GM19467 (cell line): ENCODE results near the gene ADH1C.
"Not testable (repeated sequence)": the region's sequence is repeated elsewhere in the genome, so short reads cannot be mapped to it uniquely, and the experiment has no call there.

Experiments used
- ATAC-seq: cut with Tn5 transposase; IDR thresholded peaks from one replicate; pipeline ENCODE4 v1.9.1; 2021; ENCODE audit warnings: mild to moderate bottlenecking, moderate library complexity; ENCODE audit not compliant: unreplicated experiment

ADH1C gene

DNA sequence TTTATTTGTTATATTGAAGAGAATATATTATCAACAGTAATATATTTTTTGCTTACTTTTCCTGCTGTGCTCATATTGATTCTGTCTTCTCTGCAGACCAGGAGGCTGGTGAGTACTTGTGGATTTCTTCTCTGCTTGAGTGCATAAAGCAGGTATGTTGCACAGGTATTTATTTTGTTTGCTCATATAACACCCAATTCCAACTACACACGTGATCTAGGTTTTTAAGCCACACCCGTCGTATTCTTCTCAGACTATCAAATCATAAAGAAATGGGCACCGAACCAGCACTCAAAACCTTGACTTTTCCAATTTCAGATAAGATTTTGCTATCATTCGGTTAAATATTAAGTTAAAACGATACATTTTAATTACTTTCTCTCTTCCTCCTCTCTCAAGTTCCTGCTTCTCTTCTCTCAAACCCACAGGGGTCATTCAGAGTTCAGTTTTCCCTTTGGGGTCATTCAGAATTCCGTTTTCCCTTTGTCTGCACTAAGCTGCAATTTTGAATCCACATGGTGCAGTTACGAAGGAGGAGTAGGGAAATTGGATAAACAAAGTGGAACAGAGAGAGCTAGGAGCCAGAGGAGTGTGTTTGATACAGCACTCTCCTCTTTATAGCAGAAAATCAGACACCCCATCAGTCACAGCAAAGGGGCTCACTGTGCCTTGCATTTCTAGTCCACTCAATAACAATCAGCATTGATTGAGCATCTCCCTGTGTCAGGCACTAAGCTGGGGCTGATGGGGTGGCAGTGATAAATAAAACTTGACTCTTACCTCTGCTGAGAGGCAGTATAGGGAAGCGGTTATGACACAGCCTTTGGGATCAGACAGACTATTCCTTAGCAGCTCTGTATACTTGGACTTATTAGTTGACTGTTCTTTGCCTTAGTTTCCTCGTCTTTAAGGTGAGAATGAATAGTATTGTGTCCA is at the start of gene ADH1C:
Gene ADH1C (minus strand): TSS at position 145 of the 936 bp plus-strand sequence. CDS start 71 bp downstream, at position 74.
- ATAC-seq = no peak

DNA sequence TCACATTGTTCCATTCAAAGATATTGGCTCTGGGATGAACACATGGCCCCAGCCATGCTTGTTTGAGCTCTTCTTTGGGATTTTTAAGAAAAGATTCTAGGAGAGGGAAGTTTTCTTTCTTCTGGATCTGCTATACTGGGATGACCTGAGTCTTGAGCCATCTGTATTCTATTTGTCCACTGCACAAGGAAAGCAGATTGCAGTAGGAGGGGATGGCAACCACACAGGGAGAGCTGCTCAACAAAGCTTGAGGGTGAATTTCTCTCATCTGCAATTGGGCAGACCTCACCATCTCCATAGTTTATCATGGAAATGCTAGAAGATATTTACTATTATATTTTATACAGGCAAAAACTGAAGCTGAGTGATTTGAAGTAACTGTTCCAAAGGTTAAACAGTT is 48.3 kb upstream of the ADH1C start:
- ATAC-seq = no peak

DNA sequence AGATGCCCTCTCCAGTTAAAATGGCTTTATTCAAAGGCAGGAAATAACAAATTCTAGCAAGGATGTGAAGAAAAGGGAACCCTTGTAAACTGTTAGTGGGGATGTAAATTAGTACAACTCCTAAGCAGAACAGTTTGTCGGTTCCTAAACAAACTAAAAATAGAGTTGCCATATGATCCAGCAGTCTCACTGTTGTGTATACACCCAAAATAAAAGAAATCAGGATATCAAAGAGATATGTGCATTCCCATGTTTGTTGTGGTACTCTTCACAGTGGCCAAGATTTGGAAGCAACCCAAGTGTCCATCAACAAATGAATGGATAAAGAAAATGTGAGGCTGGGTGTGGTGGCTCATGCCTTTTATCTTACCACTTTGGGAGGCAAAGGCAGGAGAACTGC is 46.5 kb upstream of the ADH1C start:
- no peak for ATAC-seq

DNA sequence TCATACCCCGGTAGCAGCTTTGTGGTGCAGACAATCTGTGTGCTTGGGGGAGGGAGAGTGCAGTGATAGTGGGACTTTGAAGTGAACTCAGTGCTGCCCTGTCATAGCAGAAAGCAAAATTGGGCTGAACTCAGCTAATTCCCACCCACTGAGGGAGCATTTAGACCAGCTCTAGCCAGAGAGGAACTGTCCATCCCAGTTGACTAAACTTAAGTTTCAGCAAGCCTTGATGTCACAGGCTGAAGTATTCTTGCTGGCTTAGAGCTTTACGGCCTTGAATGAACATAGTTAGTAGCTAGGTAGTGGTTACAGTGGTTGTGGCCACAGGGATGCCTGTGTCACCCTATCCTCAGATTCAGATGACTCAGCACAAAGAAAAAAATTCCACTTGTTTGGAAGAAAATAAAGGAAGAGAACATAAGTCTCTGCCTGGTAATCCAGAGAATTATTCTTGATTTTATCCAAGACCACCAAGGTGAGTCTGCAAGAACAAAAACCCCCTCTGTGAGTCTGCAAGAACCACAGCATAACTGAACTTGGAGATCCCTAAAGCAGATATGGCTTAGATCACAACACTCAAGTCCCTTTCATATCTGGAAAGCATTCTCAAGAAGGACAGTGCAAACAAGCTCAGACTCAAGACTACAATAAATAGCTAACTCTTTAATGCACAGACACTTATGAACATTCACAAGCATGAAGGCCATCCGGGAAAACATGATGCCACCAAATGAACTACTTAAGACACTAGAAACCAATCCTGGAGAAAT is 43.2 kb upstream of the ADH1C start:
- no peak for ATAC-seq

GRCh38 chr4:99394896-99395295 is 42.4 kb upstream of the ADH1C start:
- no peak for ATAC-seq

GRCh38 chr4:99390055-99390454 is 37.5 kb upstream of the ADH1C start:
- ATAC-seq = no peak

GRCh38 chr4:99389606-99390005 is 37.1 kb upstream of the ADH1C start:
- no peak for ATAC-seq

GRCh38 chr4:99383833-99384392 is 31.4 kb upstream of the ADH1C start:
- no peak for ATAC-seq

- ATAC-seq = no peak
Observed at GRCh38 chr4:99383399-99383798, 30.9 kb upstream of the ADH1C start.

GRCh38 chr4:99382745-99383360 is 30.3 kb upstream of the ADH1C start:
- ATAC-seq = no peak

GRCh38 chr4:99381588-99382175 is 29.1 kb upstream of the ADH1C start:
- no peak for ATAC-seq

DNA sequence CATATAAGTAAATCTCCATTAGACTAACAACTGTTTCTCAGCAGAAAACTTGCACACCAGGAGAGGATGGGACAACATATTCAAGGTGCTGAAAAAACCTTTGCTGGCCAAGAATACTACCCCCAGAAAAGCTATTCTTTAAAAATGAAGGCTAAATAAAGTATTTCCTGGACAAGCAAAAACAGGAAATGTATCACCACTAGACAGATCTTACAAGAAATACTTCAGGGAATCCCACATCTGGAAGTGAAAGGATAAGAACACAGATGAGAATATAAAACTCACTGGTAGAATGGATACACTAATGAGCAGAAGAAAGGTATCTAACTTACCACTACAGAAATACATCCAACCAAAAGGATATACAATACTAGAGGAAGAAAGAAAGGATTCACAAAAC is 27.0 kb upstream of the ADH1C start:
- ATAC-seq = no peak

DNA sequence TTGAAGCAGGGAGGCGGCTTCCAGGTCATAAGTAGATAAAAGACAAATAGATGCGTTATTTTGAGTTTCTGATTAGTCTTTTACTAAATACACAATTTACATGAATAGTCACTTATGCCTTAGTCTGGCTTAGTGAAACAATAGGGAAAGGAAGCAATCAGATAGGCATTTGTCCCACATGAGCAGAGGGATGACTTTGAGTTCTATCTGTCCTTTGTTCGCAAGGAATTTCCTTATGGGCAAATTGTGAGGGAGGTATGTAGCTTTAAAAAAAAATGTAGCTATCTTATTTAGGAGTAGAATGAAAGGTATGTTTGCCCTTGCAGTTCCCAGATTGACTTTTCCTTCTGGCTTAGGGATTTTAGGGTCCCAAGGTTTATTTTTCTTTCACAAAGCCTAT is 26.3 kb upstream of the ADH1C start:
- ATAC-seq = no peak

DNA sequence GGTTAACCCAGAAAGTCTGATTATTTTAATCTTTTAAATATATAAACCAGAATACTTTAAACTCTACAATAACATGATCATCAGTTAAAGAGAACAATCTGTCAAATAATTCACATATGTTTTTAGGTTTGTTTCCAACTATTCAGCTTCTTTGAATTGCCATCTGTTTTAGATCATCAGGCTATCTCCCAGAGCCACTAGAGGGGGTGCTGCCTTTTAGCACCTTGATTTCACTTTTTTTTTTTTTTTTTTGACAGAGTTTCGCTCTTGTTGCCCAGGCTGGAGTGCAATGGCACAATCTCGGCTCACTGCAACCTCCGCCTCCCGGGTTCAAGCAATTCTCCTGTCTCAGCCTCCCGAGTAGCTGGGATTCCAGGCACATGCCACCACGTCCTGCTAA is 24.8 kb upstream of the ADH1C start:
- ATAC-seq = not testable (repeated sequence)

GRCh38 chr4:99372464-99372863 is 19.9 kb upstream of the ADH1C start:
- not testable (repeated sequence) for ATAC-seq

DNA sequence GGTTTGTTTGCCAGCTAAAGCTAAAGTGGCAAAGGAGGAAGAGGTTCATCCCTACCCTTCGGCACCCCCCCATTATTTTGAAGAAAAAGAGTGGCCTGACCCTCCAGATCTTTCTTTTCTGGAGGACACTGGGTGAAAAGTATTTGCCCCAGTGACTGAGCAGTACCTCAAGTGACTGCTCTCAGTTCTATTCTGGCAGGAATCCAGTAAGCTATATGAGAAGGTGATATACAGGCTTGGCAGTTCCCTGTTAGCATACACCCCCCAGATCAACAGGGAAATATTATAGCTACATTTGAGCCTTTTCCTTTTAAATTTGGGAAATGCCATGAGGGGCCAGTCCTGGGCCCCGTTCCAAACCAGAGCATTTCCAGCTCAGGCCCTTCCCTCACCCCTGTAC is 15.3 kb upstream of the ADH1C start:
- ATAC-seq = not testable (repeated sequence)

GRCh38 chr4:99366491-99366890 is 13.9 kb upstream of the ADH1C start:
- no peak for ATAC-seq

DNA sequence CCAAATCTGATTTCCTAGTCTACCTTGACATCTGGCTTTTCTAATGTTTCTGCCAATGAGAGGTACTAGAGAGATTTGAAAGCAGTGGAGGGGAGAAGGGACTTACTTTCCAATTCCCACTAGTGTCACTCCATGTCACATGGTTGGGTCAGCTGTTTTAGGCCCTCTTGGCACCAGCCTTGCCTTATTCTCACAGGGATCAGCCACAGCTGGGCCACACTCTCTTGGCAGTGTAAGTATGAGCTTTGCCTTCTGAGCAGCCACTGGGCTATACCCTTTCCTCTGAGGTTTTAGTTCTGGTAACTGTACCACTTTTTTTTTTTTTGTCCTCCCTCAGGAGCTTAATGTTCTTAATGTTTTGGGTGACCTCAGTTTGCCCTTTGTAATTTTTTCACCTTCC is 10.2 kb upstream of the ADH1C start:
- ATAC-seq = no peak

DNA sequence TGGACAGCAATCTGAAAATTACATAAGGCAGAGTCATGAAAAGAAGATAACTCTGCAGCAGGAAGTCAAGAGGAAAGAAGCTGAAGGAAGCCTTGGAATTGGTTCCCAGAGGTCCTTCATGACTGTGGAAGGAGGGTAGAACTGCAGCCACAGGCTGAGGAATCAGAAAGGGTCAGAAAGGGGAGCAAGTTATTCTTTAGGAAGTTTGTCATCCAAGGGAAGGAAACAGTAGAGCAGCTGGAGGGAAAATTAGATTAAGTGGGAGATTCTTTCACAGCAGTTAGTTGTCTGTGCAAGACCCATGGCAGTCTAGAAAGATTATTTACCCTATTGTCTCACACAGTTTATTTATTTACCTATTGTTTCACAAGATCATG is 9.3 kb upstream of the ADH1C start:
- ATAC-seq = no peak

GRCh38 chr4:99361268-99361898 is 8.8 kb upstream of the ADH1C start:
- no peak for ATAC-seq
